Measurements from ENCODE around the gene PRODH2.

- TF ChIP-seq, protein P1, sequence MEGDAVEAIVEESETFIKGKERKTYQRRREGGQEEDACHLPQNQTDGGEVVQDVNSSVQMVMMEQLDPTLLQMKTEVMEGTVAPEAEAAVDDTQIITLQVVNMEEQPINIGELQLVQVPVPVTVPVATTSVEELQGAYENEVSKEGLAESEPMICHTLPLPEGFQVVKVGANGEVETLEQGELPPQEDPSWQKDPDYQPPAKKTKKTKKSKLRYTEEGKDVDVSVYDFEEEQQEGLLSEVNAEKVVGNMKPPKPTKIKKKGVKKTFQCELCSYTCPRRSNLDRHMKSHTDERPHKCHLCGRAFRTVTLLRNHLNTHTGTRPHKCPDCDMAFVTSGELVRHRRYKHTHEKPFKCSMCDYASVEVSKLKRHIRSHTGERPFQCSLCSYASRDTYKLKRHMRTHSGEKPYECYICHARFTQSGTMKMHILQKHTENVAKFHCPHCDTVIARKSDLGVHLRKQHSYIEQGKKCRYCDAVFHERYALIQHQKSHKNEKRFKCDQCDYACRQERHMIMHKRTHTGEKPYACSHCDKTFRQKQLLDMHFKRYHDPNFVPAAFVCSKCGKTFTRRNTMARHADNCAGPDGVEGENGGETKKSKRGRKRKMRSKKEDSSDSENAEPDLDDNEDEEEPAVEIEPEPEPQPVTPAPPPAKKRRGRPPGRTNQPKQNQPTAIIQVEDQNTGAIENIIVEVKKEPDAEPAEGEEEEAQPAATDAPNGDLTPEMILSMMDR (IDR thresholded peaks at IDR 0.05; ENCODE audit: poor library complexity), result no peak
- TF ChIP-seq EZH2 (IDR thresholded peaks at IDR 0.05; ENCODE audit: borderline replicate concordance) (no peak), EZH2phosphoT487 (IDR thresholded peaks at IDR 0.05; ENCODE audit: low read depth, severe bottlenecking, unreplicated experiment) (no peak)
These were observed 32.6 kb downstream of the PRODH2 start for GRCh38 chr19:35780058-35780457.

All from hepatocyte (in vitro differentiated cells).